ENCODE data around the gene VASH2.

DNA sequence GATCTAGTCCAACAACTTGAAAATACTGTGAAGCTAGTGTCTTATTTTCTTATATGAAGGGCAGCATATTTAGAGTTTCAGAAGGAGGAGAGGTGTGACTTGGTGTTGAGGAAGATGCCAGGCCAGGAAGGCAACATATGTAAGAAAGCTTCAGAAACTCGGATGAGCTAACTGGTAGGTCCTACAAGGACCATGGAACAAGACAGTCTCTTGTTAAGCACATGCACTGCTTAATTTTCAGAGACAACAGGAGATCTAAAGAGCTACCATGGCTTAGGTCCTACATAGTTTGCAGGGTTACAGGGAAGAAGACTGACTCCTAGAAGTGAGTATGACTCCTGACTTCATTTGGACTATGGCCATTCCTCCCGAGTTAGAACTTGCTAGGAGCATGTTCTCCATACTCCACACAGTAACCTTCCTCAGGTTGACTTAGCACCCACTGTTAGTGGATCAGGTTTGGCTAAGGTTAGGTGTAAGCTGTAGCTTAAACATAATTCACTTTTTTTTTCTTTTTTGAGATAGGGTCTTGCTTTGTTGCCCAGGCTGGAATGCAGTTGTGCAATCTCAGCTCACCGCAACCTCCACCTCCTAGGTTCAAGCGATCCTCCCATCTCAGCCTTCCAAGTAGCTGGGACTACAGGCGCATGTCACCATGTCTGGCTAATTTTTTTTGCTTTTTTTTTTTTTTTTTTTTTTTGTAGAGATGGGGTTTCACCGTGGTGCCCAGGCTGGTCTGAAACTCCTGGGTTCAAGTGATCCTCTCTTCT is 34.4 kb downstream of the VASH2 start:
- no peak for TF ChIP-seq EZH2 (IDR thresholded peaks at IDR 0.05; ENCODE audit: insufficient read depth, poor library complexity, severe bottlenecking)
- no peak for TF ChIP-seq EZH2phosphoT487 (IDR thresholded peaks at IDR 0.05; ENCODE audit: insufficient read depth, low read depth)

All from GM23248 (cell line).